Esophagus muscularis mucosa (tissue), 4 donors: Measurements from ENCODE around the gene SENP1. TPM values are rescaled to one million over a fixed set of nuclear protein-coding genes. Genes with fewer than 3 reads are reported as not detected.

Experiments used
- DNase-seq: peaks from one replicate; pipeline ENCODE4 v3.0.0-alpha.2; 2017; ENCODE audit errors: extremely low spot score
- H3K27ac ChIP-seq, 4 donors: fragments of 200-600 bp; sonication (generic); replicated peaks in 1 of 4; 1 replicate in 3 of 4; 2 replicates in 1 of 4; pipeline ENCODE4 v1.5.1; 2016 to 2019; ENCODE audit warnings: mild to moderate bottlenecking in 1 of 4
- H3K27me3 ChIP-seq, 4 donors: fragments of 200-600 bp; sonication (generic); one replicate each; pipeline versions ENCODE4 v1.5.1 to v1.6.0; 2016 to 2019
- H3K36me3 ChIP-seq, 4 donors: fragments of 200-600 bp; sonication (generic); one replicate each; pipeline ENCODE4 v1.5.1; 2016 to 2019
- H3K4me1 ChIP-seq, 4 donors: fragments of 200-600 bp; sonication (generic); one replicate each; pipeline ENCODE4 v1.5.1; 2016 to 2019
- H3K4me3 ChIP-seq, 4 donors: fragments of 200-600 bp; sonication (generic); 1 replicate in 2 of 4; 2 replicates in 2 of 4; pipeline ENCODE4 v1.5.1; 2016 to 2019; ENCODE audit warnings: mild to moderate bottlenecking in 4 of 4, moderate library complexity in 1 of 4
- H3K9me3 ChIP-seq, 4 donors: fragments of 200-600 bp; sonication (generic); 1 replicate in 3 of 4; 2 replicates in 1 of 4; pipeline ENCODE4 v1.5.1; 2016 to 2019
- EP300 ChIP-seq: sonication (generic); formaldehyde crosslinking; IDR thresholded peaks from one replicate; pipeline ENCODE4 v1.6.1; 2017; ENCODE audit warnings: antibody characterized with exemption
- POLR2A ChIP-seq: fragments of 450-650 bp; IDR thresholded peaks from one replicate; pipeline ENCODE4 v1.6.1; 2017; ENCODE audit warnings: antibody characterized with exemption, moderate library complexity, mild to moderate bottlenecking, low read depth
- POLR2AphosphoS5 ChIP-seq, 2 donors: sonication (generic); formaldehyde crosslinking; IDR thresholded peaks; one replicate each; pipeline ENCODE4 v1.6.1; 2017; ENCODE audit warnings: antibody characterized with exemption in 2 of 2
- WGBS: methylation state at CpG from one replicate; pipeline ENCODE4 v1.1.5; 2018; 5-methylcytosine and 5-hydroxymethylcytosine counted together
- intact Hi-C: fragments of 100-400 bp; cut with DNase I; formaldehyde crosslinking; loops from one replicate; pipeline ENCODE4 v1.15.1; 2023
- total RNA-seq, 4 donors: library from RNA; depleted of rRNA; stranded (reverse); fragments of >200 nt; gene quantifications; one replicate each; pipeline versions ENCODE4 v1.1.0 to v1.2.1, GENCODE V29; 2016
- TF ChIP-seq, protein P1 (sequence below), 3 experiments: fragments of 200-600 bp in 2 of 3; fragments of 450-650 bp in 1 of 3; sonication (generic) in 2 of 3; IDR thresholded peaks; one replicate each; pipeline ENCODE4 v1.5.1; 2017 to 2019; ENCODE audit warnings: antibody characterized with exemption in 3 of 3, mild to moderate bottlenecking in 2 of 3, moderate library complexity in 1 of 3

The SENP1 gene
- total RNA-seq, 4 donors from 2014 or later = 12.9 to 19.2 (median 14.3) TPM

DNA sequence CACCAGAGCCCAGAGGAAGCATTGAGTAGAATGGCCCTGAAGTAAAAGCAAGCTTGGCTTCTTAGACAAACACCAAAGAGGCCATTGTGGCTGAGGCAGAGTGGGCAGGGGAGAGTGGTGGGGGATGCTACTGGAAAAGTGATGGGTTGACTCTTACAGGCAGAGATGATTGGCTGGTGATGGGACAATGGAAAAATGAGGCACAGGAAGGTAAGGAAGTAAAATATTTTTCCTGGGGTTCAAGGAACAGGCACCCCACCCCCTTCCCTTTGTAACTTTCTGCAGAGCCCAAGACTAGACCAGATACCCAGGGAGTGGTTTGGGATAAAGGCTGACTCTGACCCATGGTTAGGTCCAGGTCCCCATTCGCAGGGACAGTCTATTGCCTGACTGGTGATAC, 66.7 kb downstream of the SENP1 start:
- 89% methylated on average over 1 of the region's 1 CpG for WGBS
- DNase-seq = peak; percentile 72
- Histone ChIP-seq H3K4me3 (no peak overlapping the region), H3K4me1 (no peaks in the 10 kb centered on the region), H3K27ac (no peak overlapping the region), H3K36me3 (peaks cover 0 to 19% (median 10%) of the 10 kb centered on the region in 4 donors), H3K9me3 (no peaks in the 10 kb centered on the region), H3K27me3 (peaks cover 0 to 32% (median 0%) of the 10 kb centered on the region in 4 donors)
- TF ChIP-seq EP300 = no peak
- TF ChIP-seq, protein P1, sequence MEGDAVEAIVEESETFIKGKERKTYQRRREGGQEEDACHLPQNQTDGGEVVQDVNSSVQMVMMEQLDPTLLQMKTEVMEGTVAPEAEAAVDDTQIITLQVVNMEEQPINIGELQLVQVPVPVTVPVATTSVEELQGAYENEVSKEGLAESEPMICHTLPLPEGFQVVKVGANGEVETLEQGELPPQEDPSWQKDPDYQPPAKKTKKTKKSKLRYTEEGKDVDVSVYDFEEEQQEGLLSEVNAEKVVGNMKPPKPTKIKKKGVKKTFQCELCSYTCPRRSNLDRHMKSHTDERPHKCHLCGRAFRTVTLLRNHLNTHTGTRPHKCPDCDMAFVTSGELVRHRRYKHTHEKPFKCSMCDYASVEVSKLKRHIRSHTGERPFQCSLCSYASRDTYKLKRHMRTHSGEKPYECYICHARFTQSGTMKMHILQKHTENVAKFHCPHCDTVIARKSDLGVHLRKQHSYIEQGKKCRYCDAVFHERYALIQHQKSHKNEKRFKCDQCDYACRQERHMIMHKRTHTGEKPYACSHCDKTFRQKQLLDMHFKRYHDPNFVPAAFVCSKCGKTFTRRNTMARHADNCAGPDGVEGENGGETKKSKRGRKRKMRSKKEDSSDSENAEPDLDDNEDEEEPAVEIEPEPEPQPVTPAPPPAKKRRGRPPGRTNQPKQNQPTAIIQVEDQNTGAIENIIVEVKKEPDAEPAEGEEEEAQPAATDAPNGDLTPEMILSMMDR (IDR thresholded peaks at IDR 0.05) = no peak
- TF ChIP-seq POLR2AphosphoS5 (IDR thresholded peaks at IDR 0.05) = no peak
- TF ChIP-seq POLR2A = no peak
- intact Hi-C loops = no loop called here

DNA sequence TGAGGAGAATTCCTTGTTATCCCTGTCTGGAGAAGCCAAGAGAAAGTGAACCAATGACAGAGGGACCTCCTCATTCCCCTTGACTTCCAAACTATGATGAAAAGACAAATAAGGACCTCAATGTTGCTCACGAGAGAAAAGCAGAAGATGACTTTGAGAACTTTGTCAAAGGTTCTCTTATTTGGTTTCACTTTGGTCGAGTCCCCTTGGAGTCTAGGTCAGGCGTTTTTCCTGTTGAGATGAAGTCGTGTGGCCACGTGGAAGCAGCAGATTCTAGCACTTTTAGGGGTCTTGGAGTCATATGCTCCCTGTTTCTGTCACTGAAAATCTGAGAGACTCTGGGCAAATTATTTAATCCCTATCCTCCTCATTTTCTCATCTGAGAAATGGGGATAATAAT, 67.8 kb downstream of the SENP1 start:
- Histone ChIP-seq H3K4me1 (no peaks in the 10 kb centered on the region), H3K27ac (no peak overlapping the region), H3K27me3 (peaks cover 0 to 38% (median 0%) of the 10 kb centered on the region in 4 donors), H3K4me3 (no peak overlapping the region), H3K36me3 (peaks cover 0 to 9% (median 1%) of the 10 kb centered on the region in 4 donors), H3K9me3 (no peaks in the 10 kb centered on the region)
- 59% methylated on average over 5 of the region's 5 CpGs for WGBS
- DNase-seq = peak; percentile 50
- intact Hi-C loops = no loop called here
- TF ChIP-seq POLR2A (no peak), EP300 (no peak), POLR2AphosphoS5 (IDR thresholded peaks at IDR 0.05) (no peak)
- TF ChIP-seq, protein P1 (IDR thresholded peaks at IDR 0.05) = no peak

DNA sequence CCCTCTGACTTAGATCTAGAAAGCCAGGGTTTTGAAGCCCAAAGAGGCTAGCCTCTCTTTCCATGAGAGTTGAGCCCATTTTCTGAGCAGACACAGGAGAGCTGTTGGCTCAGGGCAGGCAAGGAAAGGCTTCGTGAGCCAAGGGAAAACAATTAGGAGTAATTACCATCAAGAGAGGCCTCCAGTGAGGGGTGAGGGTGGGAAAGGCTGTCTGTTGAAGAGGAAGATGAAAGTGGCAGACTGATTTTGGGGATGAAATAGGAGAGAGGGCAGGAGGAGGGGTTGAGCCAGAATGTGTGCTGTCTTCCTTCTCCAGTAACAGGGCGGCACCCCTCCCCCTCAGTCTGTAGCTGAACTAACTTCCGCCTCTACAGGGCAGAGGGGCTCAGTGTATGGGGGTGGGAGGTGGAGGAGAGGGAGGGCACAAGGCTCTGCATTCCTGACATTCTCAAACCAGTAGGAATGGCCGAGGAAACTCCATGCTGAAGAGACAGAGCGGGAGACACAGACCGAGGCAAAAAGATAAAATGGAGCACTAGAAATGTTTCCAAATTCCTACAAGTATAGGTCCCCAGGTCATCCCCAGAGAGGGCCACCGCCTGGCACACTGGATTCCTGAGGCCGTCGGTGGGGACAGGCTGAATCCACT, 68.5 kb downstream of the SENP1 start:
- intact Hi-C loops = no loop called here
- Histone ChIP-seq H3K9me3 (no peaks in the 10 kb centered on the region), H3K4me3 (no peak overlapping the region), H3K27ac (no peak overlapping the region), H3K4me1 (no peaks in the 10 kb centered on the region), H3K27me3 (peaks cover 0 to 38% (median 0%) of the 10 kb centered on the region in 4 donors), H3K36me3 (peaks cover 0 to 3% (median 0%) of the 10 kb centered on the region in 4 donors)
- TF ChIP-seq EP300 (no peak), POLR2AphosphoS5 (IDR thresholded peaks at IDR 0.05) (no peak), POLR2A (no peak)
- TF ChIP-seq, protein P1 (IDR thresholded peaks at IDR 0.05) = no peak
- WGBS = 31% methylated on average over 9 of the region's 9 CpGs
- no peak for DNase-seq

DNA sequence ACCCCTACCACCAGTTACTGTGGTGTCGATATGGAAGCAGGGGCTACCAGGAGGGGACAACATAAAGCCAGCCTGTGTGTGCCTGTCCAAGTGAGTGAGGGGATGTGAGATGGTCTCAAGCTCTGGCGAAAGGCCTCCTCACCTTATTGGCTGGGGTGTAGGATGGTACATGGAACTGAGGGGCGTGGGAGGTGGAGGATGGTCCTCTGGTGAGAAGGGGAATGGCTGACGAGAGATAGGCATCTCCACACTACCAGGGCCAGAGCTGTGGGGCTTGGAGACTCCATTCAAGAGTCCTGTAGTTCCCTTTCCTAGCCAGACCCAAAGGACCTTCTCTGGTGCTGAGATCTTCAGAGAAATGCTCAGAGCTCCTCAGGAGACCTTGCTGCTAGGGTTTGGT, 69.1 kb downstream of the SENP1 start:
- no peaks in the 10 kb centered on the region for H3K4me1 ChIP-seq
- H3K27ac ChIP-seq = no peak overlapping the region
- no peaks in the 10 kb centered on the region for H3K36me3 ChIP-seq
- intact Hi-C loops = no loop called here
- 93% methylated on average over 4 of the region's 4 CpGs for WGBS
- H3K9me3 ChIP-seq = no peaks in the 10 kb centered on the region
- no peak overlapping the region for H3K4me3 ChIP-seq
- TF ChIP-seq POLR2A (no peak), EP300 (no peak), POLR2AphosphoS5 (IDR thresholded peaks at IDR 0.05) (no peak)
- TF ChIP-seq, protein P1 (IDR thresholded peaks at IDR 0.05) = no peak
- DNase-seq = no peak
- H3K27me3 ChIP-seq = peaks cover 0 to 38% (median 0%) of the 10 kb centered on the region in 4 donors
